Hippocampal formation (tissue), 2 donors: Measurements from ENCODE around the gene MSRB3.
"Not testable (repeated sequence)": the region's sequence is repeated elsewhere in the genome, so short reads cannot be mapped to it uniquely, and the experiment has no call there.

Experiments used
- DNase-seq, 2 donors: peaks; one replicate each; lab custom pipeline; 2025; lab: John Stamatoyannopoulos, UW

Gene MSRB3

GRCh38 chr12:65454115-65454787 lies 175.8 kb downstream of the MSRB3 start:
- DNase-seq = no peak

DNA sequence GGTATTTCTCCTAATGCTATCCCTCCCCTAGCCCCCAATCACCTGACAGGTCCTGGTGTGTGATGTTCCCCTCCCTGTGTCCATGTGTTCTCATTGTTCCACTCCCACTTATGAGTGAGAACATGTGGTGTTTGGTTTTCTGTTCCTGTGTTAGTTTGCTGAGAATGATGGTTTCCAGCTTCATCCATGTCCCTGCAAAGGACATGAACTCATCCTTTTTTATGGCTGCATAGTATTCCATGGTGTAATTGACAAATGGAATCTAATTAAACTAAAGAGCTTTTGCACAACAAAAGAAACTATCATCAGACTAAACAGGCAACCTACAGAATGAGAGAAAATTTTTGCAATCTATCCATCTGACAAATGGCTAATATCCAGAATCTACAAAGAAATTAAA lies 178.9 kb downstream of the MSRB3 start:
- not testable (repeated sequence) for DNase-seq

- DNase-seq = no peak
These were observed 180.2 kb downstream of the MSRB3 start for GRCh38 chr12:65458718-65459117.

DNA sequence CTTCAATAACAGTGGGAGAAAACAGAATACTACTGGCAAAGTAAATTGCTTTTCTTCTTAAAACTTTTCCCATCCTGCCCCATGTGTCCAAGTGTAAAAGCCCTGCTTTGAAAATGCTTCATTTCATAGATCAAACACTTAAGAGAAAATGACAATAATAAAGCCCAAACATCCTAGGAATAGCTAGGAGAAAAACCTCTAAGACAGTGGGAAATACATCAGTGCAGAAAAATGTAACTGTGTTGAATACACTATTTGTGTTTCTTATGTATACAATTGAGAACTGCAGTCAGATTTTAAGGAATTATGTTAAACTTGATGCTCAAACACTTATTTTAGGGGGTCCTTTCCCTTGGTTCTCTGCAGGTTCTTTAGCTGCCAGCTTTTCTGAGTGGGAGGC lies 181.1 kb downstream of the MSRB3 start:
- DNase-seq = no peak

DNA sequence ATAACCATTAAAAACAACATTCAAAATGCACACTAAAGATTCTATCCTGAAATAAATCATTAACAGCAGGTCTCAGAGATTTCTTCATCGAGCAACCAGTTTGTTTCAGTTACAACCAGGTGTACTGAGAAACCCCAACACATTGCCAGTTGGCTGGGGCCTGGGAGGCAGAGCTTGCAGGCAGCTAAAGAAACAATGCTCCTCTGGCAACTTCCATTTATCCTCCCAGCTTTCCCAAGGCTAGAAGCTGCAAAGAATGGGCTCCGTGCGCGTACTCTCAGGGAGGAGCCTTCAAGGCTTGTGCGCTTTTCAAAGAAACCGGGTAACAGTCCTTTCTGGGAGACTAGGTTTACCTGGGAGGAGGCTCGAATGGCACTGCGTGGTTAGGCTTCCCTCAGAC lies 181.6 kb downstream of the MSRB3 start:
- DNase-seq = no peak

DNA sequence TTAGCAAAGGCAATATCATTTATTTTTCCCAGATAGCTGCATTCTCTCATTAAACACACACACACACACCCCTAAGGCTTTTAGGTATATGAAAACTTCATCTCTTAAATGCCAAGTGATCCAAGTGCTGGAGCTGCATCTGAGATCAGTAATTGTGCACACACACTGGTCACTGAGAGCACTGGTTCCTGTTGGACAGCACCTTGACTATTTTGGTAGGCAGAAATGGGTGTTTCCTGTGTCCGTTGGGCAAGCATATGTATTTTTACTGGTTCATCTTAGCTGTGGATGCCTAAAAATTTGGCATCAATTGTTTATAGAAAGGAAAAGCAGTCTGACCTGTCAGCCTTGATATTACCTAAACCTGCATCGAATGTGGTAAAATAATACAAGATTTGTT lies 182.5 kb downstream of the MSRB3 start:
- no peak for DNase-seq

- DNase-seq = no peak
These were observed 184.0 kb downstream of the MSRB3 start for GRCh38 chr12:65462484-65462883.

DNA sequence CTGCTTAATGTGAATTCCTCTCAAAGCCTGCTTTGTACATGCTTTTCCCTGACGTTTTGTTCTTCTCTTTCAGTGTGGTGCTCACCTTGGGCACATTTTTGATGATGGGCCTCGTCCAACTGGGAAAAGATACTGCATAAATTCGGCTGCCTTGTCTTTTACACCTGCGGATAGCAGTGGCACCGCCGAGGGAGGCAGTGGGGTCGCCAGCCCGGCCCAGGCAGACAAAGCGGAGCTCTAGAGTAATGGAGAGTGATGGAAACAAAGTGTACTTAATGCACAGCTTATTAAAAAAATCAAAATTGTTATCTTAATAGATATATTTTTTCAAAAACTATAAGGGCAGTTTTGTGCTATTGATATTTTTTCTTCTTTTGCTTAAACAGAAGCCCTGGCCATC lies 184.6 kb downstream of the MSRB3 start:
- no peak for DNase-seq

- DNase-seq = no peak
These were observed 185.1 kb downstream of the MSRB3 start for GRCh38 chr12:65463611-65464010.

DNA sequence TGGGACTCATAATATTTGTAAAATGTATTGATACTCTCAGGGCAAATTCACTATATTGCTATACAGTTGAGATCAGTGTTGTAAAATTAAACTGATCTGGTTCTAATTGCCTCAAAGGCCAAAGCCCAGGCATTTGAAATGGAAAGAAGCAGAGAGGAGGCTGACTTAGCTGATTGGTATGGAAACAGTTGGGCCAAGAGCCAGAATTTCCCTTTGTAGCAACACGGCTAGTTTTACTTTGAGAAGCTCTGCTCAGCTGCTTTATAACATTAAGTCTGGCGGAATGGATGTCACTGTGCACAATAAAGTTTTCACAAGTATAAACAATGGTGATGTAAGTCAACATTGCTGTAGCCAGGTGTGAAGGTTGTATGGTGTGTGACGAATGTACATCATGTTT lies 186.4 kb downstream of the MSRB3 start:
- DNase-seq = no peak

- no peak for DNase-seq
These were observed 187.5 kb downstream of the MSRB3 start for GRCh38 chr12:65465766-65466547.

DNA sequence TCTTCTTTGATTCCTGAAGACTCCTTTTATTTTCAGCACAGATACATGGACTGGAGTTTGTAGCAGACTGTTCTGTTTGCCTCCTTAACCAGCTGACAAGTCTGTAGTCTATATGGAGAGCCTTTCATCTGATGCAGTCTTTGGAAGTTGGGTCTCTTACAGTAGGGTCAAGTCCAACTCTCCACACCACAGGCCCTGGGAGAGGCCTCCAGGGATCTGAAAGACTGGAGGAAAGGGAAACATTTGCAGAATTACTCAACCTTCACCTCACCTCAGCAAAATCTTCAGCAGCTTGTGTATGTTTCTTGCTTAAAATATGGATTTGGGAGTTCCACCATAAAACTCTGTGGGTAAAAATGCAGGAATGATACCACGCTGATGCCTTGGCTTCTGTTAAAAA lies 188.4 kb downstream of the MSRB3 start:
- DNase-seq = no peak

DNA sequence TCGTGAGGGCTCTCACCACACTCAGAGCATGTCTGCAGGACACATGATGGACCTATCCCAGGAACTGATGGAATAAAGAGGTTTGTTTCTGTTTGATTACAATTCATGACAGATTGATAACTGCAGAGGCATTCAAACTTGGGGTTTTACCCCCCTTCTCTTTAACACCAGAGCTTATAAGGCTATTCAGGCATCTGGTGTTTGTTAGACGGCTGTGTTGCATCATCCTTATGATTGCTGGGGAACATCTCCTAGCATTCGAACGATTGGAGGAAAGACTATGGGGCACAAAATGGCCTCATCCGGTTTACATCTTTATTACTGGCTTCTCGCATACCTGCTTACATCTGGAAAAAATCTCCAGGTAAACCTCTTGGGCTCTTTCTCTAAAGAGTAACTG lies 191.8 kb downstream of the MSRB3 start:
- no peak for DNase-seq

DNA sequence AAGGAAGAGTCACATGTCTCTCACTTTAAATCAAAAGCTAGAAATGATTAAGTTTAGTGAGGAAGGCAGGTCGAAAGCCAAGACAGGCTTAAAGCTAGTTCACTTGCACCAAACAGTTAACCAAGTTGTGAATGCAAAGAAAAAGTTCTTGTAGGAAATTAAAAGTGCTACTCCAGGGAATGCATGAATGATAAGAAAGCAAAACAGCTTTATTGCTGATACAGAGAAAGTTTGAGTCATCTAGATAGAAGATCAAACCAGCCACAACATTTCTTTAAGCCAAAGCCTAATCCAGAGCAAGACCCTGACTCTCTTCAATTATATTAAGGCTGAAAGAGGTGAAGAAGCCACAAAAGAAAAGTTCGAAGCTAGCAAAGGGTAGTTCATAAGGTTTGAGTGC lies 193.6 kb downstream of the MSRB3 start:
- no peak for DNase-seq

- DNase-seq = no peak
These were observed 196.3 kb downstream of the MSRB3 start for GRCh38 chr12:65474831-65475230.

DNA sequence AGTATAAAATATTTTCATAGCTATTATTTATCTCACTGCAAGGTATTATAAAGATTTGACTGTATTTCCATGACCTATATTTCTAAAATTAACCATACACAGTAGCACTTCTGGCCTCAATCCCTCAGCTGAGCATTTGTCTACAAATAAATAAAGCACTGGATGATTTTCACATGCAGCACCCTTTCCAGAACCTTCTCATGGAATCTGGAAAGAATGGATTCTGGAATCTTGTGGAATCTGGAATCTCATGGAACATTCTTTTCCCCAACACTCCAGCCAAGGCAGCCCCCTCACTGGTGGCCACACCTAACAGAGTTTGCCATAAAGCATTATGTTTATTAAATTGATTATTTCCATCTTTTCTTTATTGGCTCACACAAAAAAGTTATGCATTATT lies 199.2 kb downstream of the MSRB3 start:
- no peak for DNase-seq

- DNase-seq = not testable (repeated sequence)
These were observed 205.5 kb downstream of the MSRB3 start for GRCh38 chr12:65483891-65484516.

DNA sequence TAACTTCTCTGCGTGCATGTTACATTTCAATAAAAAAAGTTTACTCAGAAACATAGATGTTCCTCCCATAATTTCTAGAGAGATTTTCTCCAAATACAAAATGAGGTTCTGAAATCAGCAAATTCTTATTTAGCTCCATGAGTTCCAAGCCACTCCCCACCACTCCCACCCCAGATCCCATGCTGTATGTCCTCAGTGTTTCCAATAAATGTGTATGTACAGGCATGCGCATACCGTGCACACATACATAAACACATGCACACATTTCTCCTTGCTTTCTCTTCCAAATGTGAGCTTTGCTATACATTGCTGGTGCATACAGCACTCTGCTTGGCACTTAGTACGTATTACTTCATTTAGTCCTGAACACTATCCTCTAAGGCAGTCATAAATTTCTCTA lies 209.7 kb downstream of the MSRB3 start:
- DNase-seq = no peak

DNA sequence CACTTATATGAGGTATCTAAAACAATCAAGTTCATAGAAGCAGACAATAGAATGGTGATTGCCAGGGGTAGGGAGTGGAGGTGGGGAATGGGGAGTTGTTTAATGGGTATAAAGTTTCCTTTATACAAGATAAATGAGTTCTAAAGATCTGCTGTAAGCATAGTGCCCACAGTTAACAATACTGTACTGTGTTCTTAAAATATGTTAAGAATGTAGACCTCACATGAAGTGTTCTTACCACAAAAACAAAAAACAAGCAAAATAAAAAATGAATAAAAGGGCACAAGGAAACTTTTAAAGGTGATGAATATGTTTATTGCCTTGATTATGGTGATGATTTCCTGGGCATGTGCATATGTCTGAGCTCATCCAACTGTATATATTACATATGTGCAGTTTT lies 211.8 kb downstream of the MSRB3 start:
- DNase-seq = no peak

GRCh38 chr12:65492998-65493912 lies 214.8 kb downstream of the MSRB3 start:
- DNase-seq = no peak

GRCh38 chr12:65493913-65494245 lies 215.4 kb downstream of the MSRB3 start:
- DNase-seq = no peak

GRCh38 chr12:65494537-65494936 lies 216.1 kb downstream of the MSRB3 start:
- DNase-seq = no peak
